DOHH2 (cell line): Measurements from ENCODE around the gene RAB7A.

Source experiments
- H3F3A ChIP-seq: fragments of 200-600 bp; sonication (generic), shearing (Covaris generic); 2 replicates; pipeline ENCODE4 v1.6.0; 2016; ENCODE audit warnings: antibody characterized with exemption, mild to moderate bottlenecking; ENCODE audit not compliant: control insufficient read depth, insufficient read depth
- H3K27ac ChIP-seq: fragments of 200-600 bp; sonication (generic); 2 replicates; pipeline ENCODE4 v1.5.1; 2014; ENCODE audit warnings: low read depth, mild to moderate bottlenecking, low read length, moderate library complexity
- H3K27me3 ChIP-seq: fragments of 200-600 bp; sonication (generic); 2 replicates; pipeline ENCODE4 v1.6.1; 2014; ENCODE audit warnings: mild to moderate bottlenecking, low read length, mixed read lengths; ENCODE audit not compliant: control insufficient read depth
- H3K36me3 ChIP-seq: fragments of 200-600 bp; sonication (generic); 2 replicates; pipeline ENCODE4 v1.6.1; 2014; ENCODE audit warnings: mild to moderate bottlenecking, low read length, moderate library complexity, mixed read lengths; ENCODE audit not compliant: control insufficient read depth
- H3K4me1 ChIP-seq: fragments of 200-600 bp; sonication (generic); 2 replicates; pipeline ENCODE4 v1.6.1; 2014; ENCODE audit warnings: mild to moderate bottlenecking, low read length, mixed read lengths; ENCODE audit not compliant: control insufficient read depth
- H3K4me2 ChIP-seq: fragments of 200-600 bp; sonication (generic); 2 replicates; pipeline ENCODE4 v1.6.0; 2014; ENCODE audit warnings: mild to moderate bottlenecking, low read length, moderate library complexity
- H3K4me3 ChIP-seq: fragments of 200-600 bp; sonication (generic); 2 replicates; pipeline ENCODE4 v1.5.1; 2014; ENCODE audit warnings: mild to moderate bottlenecking, low read length, mixed read lengths
- H3K79me2 ChIP-seq: fragments of 200-600 bp; sonication (generic); 2 replicates; pipeline ENCODE4 v1.6.1; 2014; ENCODE audit warnings: mild to moderate bottlenecking, low read length, mixed read lengths; ENCODE audit not compliant: control insufficient read depth
- H3K9me2 ChIP-seq: fragments of 200-600 bp; sonication (generic); replicated peaks from 2 replicates; pipeline ENCODE4 v1.6.1; 2014; ENCODE audit warnings: mild to moderate bottlenecking, low read length, mixed read lengths; ENCODE audit not compliant: control insufficient read depth
- H3K9me3 ChIP-seq: fragments of 200-600 bp; sonication (generic); 2 replicates; pipeline ENCODE4 v1.6.1; 2014; ENCODE audit warnings: antibody characterized with exemption, low read length, mixed read lengths; ENCODE audit not compliant: control insufficient read depth, insufficient read depth
- H4K20me1 ChIP-seq: fragments of 200-600 bp; sonication (generic); 2 replicates; pipeline ENCODE4 v1.6.0; 2014; ENCODE audit warnings: low read depth, mild to moderate bottlenecking, antibody characterized with exemption, low read length, moderate library complexity; ENCODE audit not compliant: control insufficient read depth, insufficient read depth
- CTCF ChIP-seq: fragments of 200-600 bp; sonication (generic); IDR thresholded peaks from one replicate; pipeline ENCODE4 v1.5.1; 2014; ENCODE audit warnings: antibody characterized with exemption, mild to moderate bottlenecking, low read depth, low read length; ENCODE audit not compliant: poor library complexity, severe bottlenecking
- EZH2phosphoT487 ChIP-seq: fragments of 200-600 bp; sonication (generic); IDR thresholded peaks from 2 replicates; pipeline ENCODE4 v1.6.1; 2017; ENCODE audit warnings: borderline replicate concordance, mild to moderate bottlenecking, antibody characterized with exemption, low read length, moderate library complexity, mixed read lengths

RAB7A gene

GRCh38 chr3:128787256-128788253 lies 61.6 kb downstream of the RAB7A start:
- Histone ChIP-seq H3K9me3 (no peaks in the 10 kb centered on the region), H3K79me2 (peaks cover 96% of the 10 kb centered on the region), H3F3A (peaks cover 8% of the 10 kb centered on the region), H3K4me2 (peak overlapping the region; percentile 46; the same call in 1 of the 2 replicates), H3K4me3 (no peak overlapping the region), H4K20me1 (peaks cover 27% of the 10 kb centered on the region), H3K36me3 (no peaks in the 10 kb centered on the region), H3K9me2 (no peaks in the 10 kb centered on the region), H3K27me3 (no peaks in the 10 kb centered on the region), H3K27ac (no peak overlapping the region), H3K4me1 (peaks cover 59% of the 10 kb centered on the region)
- TF ChIP-seq EZH2phosphoT487 (no peak), CTCF (peak; percentile 16)

- Histone ChIP-seq H3K9me3 (no peaks in the 10 kb centered on the region), H3F3A (peaks cover 8% of the 10 kb centered on the region), H4K20me1 (peaks cover 24% of the 10 kb centered on the region), H3K36me3 (no peaks in the 10 kb centered on the region), H3K4me3 (no peak overlapping the region), H3K27me3 (no peaks in the 10 kb centered on the region), H3K4me2 (peak overlapping the region; percentile 46), H3K4me1 (peaks cover 58% of the 10 kb centered on the region), H3K79me2 (peaks cover 91% of the 10 kb centered on the region), H3K9me2 (no peaks in the 10 kb centered on the region), H3K27ac (no peak overlapping the region)
- TF ChIP-seq EZH2phosphoT487 (no peak), CTCF (no peak)
Observed at GRCh38 chr3:128788268-128788869, 62.4 kb downstream of the RAB7A start.

- Histone ChIP-seq H4K20me1 (peaks cover 9% of the 10 kb centered on the region; the same call in 1 of the 2 replicates), H3K9me2 (no peaks in the 10 kb centered on the region), H3K79me2 (peaks cover 54% of the 10 kb centered on the region), H3K9me3 (no peaks in the 10 kb centered on the region), H3K4me3 (no peak overlapping the region), H3K4me1 (peaks cover 18% of the 10 kb centered on the region), H3K27ac (no peak overlapping the region), H3K4me2 (no peak overlapping the region), H3F3A (peaks cover 9% of the 10 kb centered on the region; the same call in 1 of the 2 replicates), H3K27me3 (no peaks in the 10 kb centered on the region), H3K36me3 (peaks cover 38% of the 10 kb centered on the region)
- no peak for TF ChIP-seq CTCF
- no peak for TF ChIP-seq EZH2phosphoT487
Observed at GRCh38 chr3:128794067-128794768, 68.2 kb downstream of the RAB7A start.
